BE2C (cell line): ENCODE data around the gene ODAPH.
A peak's percentile ranks its signal among the peaks of the same experiment; 100 is the strongest.

Source experiments
- DNase-seq: peaks from one replicate; pipeline ENCODE4 v3.0.0-alpha.2; 2020
- H3K27me3 ChIP-seq: fragments of 250-450 bp; sonication (Bioruptor Pico); 2 replicates; pipeline ENCODE4 v1.5.1; 2020; ENCODE audit warnings: mild to moderate bottlenecking
- H3K36me3 ChIP-seq: fragments of 250-450 bp; sonication (Bioruptor Pico); 2 replicates; pipeline ENCODE4 v1.5.1; 2020; ENCODE audit warnings: mild to moderate bottlenecking
- H3K4me1 ChIP-seq: fragments of 250-450 bp; sonication (Bioruptor Pico); 2 replicates; pipeline ENCODE4 v1.5.1; 2020
- H3K4me3 ChIP-seq: 2 replicates; pipeline ENCODE4 v1.5.1; 2011; ENCODE audit warnings: low read depth, low read length
- H3K9me3 ChIP-seq: fragments of 250-450 bp; sonication (Bioruptor Pico); 2 replicates; pipeline ENCODE4 v1.5.1; 2020
- TF ChIP-seq, protein P1 (sequence below): IDR thresholded peaks from 2 replicates; pipeline ENCODE4 v1.5.1; 2012; ENCODE audit warnings: mild to moderate bottlenecking, low read depth, low read length

Gene ODAPH

GRCh38 chr4:75544870-75545269 is 11.0 kb upstream of the ODAPH start:
- Histone ChIP-seq H3K9me3 (no peaks in the 10 kb centered on the region), H3K36me3 (no peaks in the 10 kb centered on the region), H3K4me3 (no peak overlapping the region), H3K27me3 (no peaks in the 10 kb centered on the region), H3K4me1 (no peaks in the 10 kb centered on the region)
- no peak for DNase-seq
- TF ChIP-seq, protein P1, sequence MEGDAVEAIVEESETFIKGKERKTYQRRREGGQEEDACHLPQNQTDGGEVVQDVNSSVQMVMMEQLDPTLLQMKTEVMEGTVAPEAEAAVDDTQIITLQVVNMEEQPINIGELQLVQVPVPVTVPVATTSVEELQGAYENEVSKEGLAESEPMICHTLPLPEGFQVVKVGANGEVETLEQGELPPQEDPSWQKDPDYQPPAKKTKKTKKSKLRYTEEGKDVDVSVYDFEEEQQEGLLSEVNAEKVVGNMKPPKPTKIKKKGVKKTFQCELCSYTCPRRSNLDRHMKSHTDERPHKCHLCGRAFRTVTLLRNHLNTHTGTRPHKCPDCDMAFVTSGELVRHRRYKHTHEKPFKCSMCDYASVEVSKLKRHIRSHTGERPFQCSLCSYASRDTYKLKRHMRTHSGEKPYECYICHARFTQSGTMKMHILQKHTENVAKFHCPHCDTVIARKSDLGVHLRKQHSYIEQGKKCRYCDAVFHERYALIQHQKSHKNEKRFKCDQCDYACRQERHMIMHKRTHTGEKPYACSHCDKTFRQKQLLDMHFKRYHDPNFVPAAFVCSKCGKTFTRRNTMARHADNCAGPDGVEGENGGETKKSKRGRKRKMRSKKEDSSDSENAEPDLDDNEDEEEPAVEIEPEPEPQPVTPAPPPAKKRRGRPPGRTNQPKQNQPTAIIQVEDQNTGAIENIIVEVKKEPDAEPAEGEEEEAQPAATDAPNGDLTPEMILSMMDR, result no peak

DNA sequence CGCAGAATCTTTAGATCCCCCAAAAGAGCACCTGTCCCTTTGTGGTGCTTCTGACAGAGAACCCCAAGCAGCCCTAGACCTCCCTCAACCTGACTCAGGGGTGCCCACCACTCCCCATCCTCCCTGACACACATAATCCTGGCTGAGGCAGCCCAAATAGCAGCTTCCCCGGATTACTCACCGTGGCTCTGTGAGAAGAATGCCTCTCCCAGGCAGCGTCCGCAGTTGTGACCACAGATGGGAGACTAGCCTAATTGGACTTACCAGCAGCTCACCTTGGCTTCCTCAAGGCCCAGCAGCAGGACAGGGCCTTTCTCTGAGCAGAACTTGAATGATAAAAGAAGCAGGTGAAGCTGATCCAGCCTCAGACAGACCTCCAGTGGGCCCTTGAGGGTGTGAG is 10.3 kb upstream of the ODAPH start:
- no peak overlapping the region for H3K4me3 ChIP-seq
- no peaks in the 10 kb centered on the region for H3K4me1 ChIP-seq
- DNase-seq, result no peak
- no peaks in the 10 kb centered on the region for H3K9me3 ChIP-seq
- H3K27me3 ChIP-seq, result no peaks in the 10 kb centered on the region
- TF ChIP-seq, protein P1, result no peak
- H3K36me3 ChIP-seq, result no peaks in the 10 kb centered on the region

GRCh38 chr4:75547647-75548387 is 8.0 kb upstream of the ODAPH start:
- TF ChIP-seq, protein P1, result no peak
- DNase-seq, result peak; percentile 61
- Histone ChIP-seq H3K9me3 (no peaks in the 10 kb centered on the region), H3K4me1 (no peaks in the 10 kb centered on the region), H3K36me3 (no peaks in the 10 kb centered on the region), H3K4me3 (no peak overlapping the region), H3K27me3 (no peaks in the 10 kb centered on the region)

- Histone ChIP-seq H3K4me3 (no peak overlapping the region), H3K36me3 (no peaks in the 10 kb centered on the region), H3K9me3 (no peaks in the 10 kb centered on the region), H3K27me3 (no peaks in the 10 kb centered on the region), H3K4me1 (no peaks in the 10 kb centered on the region)
- TF ChIP-seq, protein P1, result no peak
- no peak for DNase-seq
Measured at GRCh38 chr4:75549019-75549418, 6.8 kb upstream of the ODAPH start.

- Histone ChIP-seq H3K4me3 (no peak overlapping the region), H3K27me3 (no peaks in the 10 kb centered on the region), H3K36me3 (no peaks in the 10 kb centered on the region), H3K4me1 (no peaks in the 10 kb centered on the region), H3K9me3 (no peaks in the 10 kb centered on the region)
- TF ChIP-seq, protein P1, result no peak
- no peak for DNase-seq
Measured at GRCh38 chr4:75552452-75552851, 3.4 kb upstream of the ODAPH start.

- Histone ChIP-seq H3K9me3 (no peaks in the 10 kb centered on the region), H3K4me3 (no peak overlapping the region), H3K36me3 (no peaks in the 10 kb centered on the region), H3K4me1 (no peaks in the 10 kb centered on the region), H3K27me3 (no peaks in the 10 kb centered on the region)
- DNase-seq, result no peak
- TF ChIP-seq, protein P1, result no peak
Measured at GRCh38 chr4:75557696-75558095, 1.8 kb downstream of the ODAPH start.
